Endothelial cell of umbilical vein (primary cell): ENCODE data around the gene MYOF. TPM values are rescaled to one million over a fixed set of nuclear protein-coding genes. Genes with fewer than 3 reads are reported as not detected.
A peak's percentile ranks its signal among the peaks of the same experiment; 100 is the strongest.

Source experiments
- BruUV-seq: library from RNA; stranded (reverse); fragments of 400-500 nt; replicated peaks from 2 replicates; lab custom pipeline; 2021; lab: Mats Ljungman, UMichigan
- CTCF ChIA-PET: fragments of 300-600, 350-600 bp; sonication (Branson Sonifier 250); formaldehyde crosslinking; loops from one replicate; lab custom pipeline; 2021; ENCODE audit warnings: antibody characterized with exemption, inconsistent platforms; lab: Charles Lee
- POLR2A ChIA-PET: fragments of 300-600, 350-600 bp; sonication (Branson Sonifier 250); formaldehyde crosslinking; loops from one replicate; lab custom pipeline; 2021; ENCODE audit warnings: antibody characterized with exemption, inconsistent platforms; lab: Charles Lee
- DNase-seq: peaks from one replicate; pipeline ENCODE4 v3.0.0-alpha.2; 2011; ENCODE audit warnings: low read depth, low spot score
- FAIRE-seq: peaks from 2 replicates; lab custom pipeline; 2011; peaks lifted over from hg19 to GRCh38; lab: Jason Lieb, UNC
- H2AFZ ChIP-seq: 2 replicates; pipeline ENCODE4 v1.6.0; 2012; ENCODE audit warnings: low read depth, low read length, control low read depth, inconsistent platforms
- H3K27ac ChIP-seq: 2 replicates; pipeline ENCODE4 v1.5.1; 2011; ENCODE audit warnings: low read depth, mild to moderate bottlenecking, control low read depth, low read length, moderate library complexity; ENCODE audit not compliant: insufficient read depth
- H3K27me3 ChIP-seq, 2 experiments: 2 replicates each; pipeline versions ENCODE4 v1.6.0 to v1.6.1; 2011; ENCODE audit warnings: low read length in 2 of 2, mixed read lengths in 1 of 2; ENCODE audit not compliant: control insufficient read depth in 2 of 2, insufficient read depth in 2 of 2
- H3K36me3 ChIP-seq, 2 experiments: 2 replicates in 1 of 2; 3 replicates in 1 of 2; pipeline ENCODE4 v1.5.1; 2011; ENCODE audit warnings: low read length in 2 of 2, mild to moderate bottlenecking in 1 of 2, moderate library complexity in 1 of 2; ENCODE audit not compliant: control insufficient read depth in 2 of 2, insufficient read depth in 2 of 2; ENCODE audit errors: extremely low read depth in 1 of 2
- H3K4me1 ChIP-seq: 3 replicates; pipeline ENCODE4 v1.5.1; 2011; ENCODE audit warnings: mild to moderate bottlenecking, low read length; ENCODE audit not compliant: control insufficient read depth, insufficient read depth; ENCODE audit errors: extremely low read depth
- H3K4me2 ChIP-seq: 2 replicates; pipeline ENCODE4 v1.6.1; 2011; ENCODE audit warnings: low read length, control low read depth, mixed read lengths; ENCODE audit not compliant: insufficient read depth
- H3K4me3 ChIP-seq, 3 experiments: fragments of 200-600 bp in 1 of 3; sonication (generic), shearing (Covaris generic) in 1 of 3; replicated peaks in 1 of 3; 2 replicates each; pipeline ENCODE4 v1.5.1; 2011 to 2016; ENCODE audit warnings: control low read depth in 3 of 3, low read length in 3 of 3, mild to moderate bottlenecking in 2 of 3, inconsistent platforms in 1 of 3, low read depth in 1 of 3, moderate library complexity in 1 of 3; ENCODE audit not compliant: insufficient read depth in 1 of 3
- H3K79me2 ChIP-seq: 2 replicates; pipeline ENCODE4 v1.6.0; 2012; ENCODE audit warnings: low read length, inconsistent platforms; ENCODE audit not compliant: control insufficient read depth, insufficient read depth
- H3K9ac ChIP-seq: replicated peaks from 2 replicates; pipeline ENCODE3; 2011; ENCODE audit warnings: low read length, control low read depth; ENCODE audit not compliant: insufficient read depth; ENCODE audit errors: extremely low read depth
- H3K9me1 ChIP-seq: replicated peaks from 3 replicates; pipeline ENCODE4 v1.6.0; 2011; ENCODE audit warnings: mild to moderate bottlenecking, low read length; ENCODE audit not compliant: control insufficient read depth, insufficient read depth; ENCODE audit errors: extremely low read depth
- H3K9me3 ChIP-seq: replicated peaks from 2 replicates; pipeline ENCODE4 v1.5.1; 2012; ENCODE audit warnings: low read length, inconsistent platforms; ENCODE audit not compliant: control insufficient read depth, insufficient read depth
- H4K20me1 ChIP-seq: replicated peaks from 2 replicates; pipeline ENCODE3; 2011; ENCODE audit warnings: mild to moderate bottlenecking, low read length; ENCODE audit not compliant: control insufficient read depth, insufficient read depth; ENCODE audit errors: extremely low read depth
- EZH2 ChIP-seq: IDR thresholded peaks from 2 replicates; pipeline ENCODE4 v1.6.1; 2012; ENCODE audit warnings: borderline replicate concordance, low read depth, mild to moderate bottlenecking, moderate library complexity, low read length, inconsistent platforms; ENCODE audit not compliant: severe bottlenecking
- FOS ChIP-seq: IDR thresholded peaks from 2 replicates; pipeline ENCODE4 v1.6.1; 2011; ENCODE audit warnings: mild to moderate bottlenecking, low read length, moderate library complexity, borderline replicate concordance; ENCODE audit not compliant: insufficient read depth
- GATA2 ChIP-seq: IDR thresholded peaks from 2 replicates; pipeline ENCODE4 v1.7.0; 2011; ENCODE audit warnings: low read depth, mild to moderate bottlenecking, moderate library complexity, mixed read lengths, low read length; ENCODE audit not compliant: insufficient read length, insufficient read depth
- JUN ChIP-seq: IDR thresholded peaks from 2 replicates; pipeline ENCODE4 v1.6.1; 2011; ENCODE audit warnings: borderline replicate concordance, low read depth; ENCODE audit not compliant: insufficient read length, insufficient read depth
- MYC ChIP-seq: IDR thresholded peaks from one replicate; pipeline ENCODE4 v1.6.1; 2011; ENCODE audit warnings: mild to moderate bottlenecking, low read depth, low read length
- POLR2A ChIP-seq: IDR thresholded peaks from 2 replicates; pipeline ENCODE4 v1.6.1; 2012; ENCODE audit warnings: low read depth, mild to moderate bottlenecking, control low read depth, low read length
- POLR2AphosphoS5 ChIP-seq: IDR thresholded peaks from 2 replicates; pipeline ENCODE4 v1.6.1; 2012; ENCODE audit warnings: low read depth, mild to moderate bottlenecking, control low read depth, low read length, moderate library complexity; ENCODE audit not compliant: insufficient read depth
- dilution Hi-C: fragments of 300-500 bp; cut with MboI; formaldehyde crosslinking; loops from one replicate; pipeline ENCODE4 v1.15.0; 2019; ENCODE audit warnings: low sequenced_read_pairs; ENCODE audit not compliant: extremely low pct_ligation_motif_present
- intact Hi-C: fragments of 100-400 bp; cut with micrococcal nuclease; formaldehyde crosslinking; loops from one replicate; pipeline ENCODE4 v1.10.0; 2022
- polyA plus RNA-seq, 4 experiments: library from polyadenylated mRNA; depleted of rRNA in 3 of 4; stranded (reverse) in 3 of 4; unstranded in 1 of 4; fragments of >200 nt; gene quantifications; 2 replicates each; pipeline versions ENCODE4 v1.2.1 to v1.2.3, GENCODE V29; 2011 to 2012; ENCODE audit warnings: missing spikeins in 1 of 4
- total RNA-seq: library from RNA; stranded (reverse); gene quantifications from 2 replicates; pipeline ENCODE4 v1.2.3, GENCODE V29; 2021
- TF ChIP-seq, protein P1 (sequence below): IDR thresholded peaks from 2 replicates; pipeline ENCODE4 v1.6.1; 2011; ENCODE audit not compliant: insufficient read depth, insufficient read length
- TF ChIP-seq, protein P2 (sequence below), 2 donors: IDR thresholded peaks; 1 replicate in 1 of 2; 2 replicates in 1 of 2; pipeline ENCODE4 v1.5.1; 2011; ENCODE audit warnings: low read length in 2 of 2, mild to moderate bottlenecking in 2 of 2, moderate library complexity in 2 of 2, control low read depth in 1 of 2, inconsistent platforms in 1 of 2, low read depth in 1 of 2; ENCODE audit not compliant: insufficient read depth in 1 of 2; ENCODE audit errors: extremely low read depth in 1 of 2

MYOF gene
- total and polyA plus RNA-seq, 2 donors (not counting 3 experiments of a cell fraction or from before 2014, with no cell fraction given), result 98.4 to 379 TPM

DNA sequence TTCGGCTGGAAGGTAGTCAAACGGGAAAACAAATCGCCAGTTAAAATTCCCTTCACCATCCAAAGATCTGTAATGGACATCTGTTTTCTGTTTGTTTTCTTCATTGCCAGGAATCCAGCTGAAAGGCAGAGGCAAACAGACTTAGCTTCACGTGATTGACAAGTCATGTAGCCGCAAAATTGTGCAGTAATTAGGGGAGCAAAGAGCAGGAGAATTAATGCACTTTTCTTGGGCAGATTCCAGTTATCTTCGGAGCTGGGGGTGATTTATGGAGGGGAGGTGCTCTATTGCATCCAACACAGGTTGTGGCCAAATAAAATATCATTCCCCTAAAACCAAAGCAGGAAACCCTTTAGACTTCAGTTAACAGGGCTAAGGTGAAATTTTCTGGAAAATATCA lies 162.2 kb downstream of the MYOF start:
- dilution Hi-C loops, result no loop called here
- intact Hi-C loops, result no loop called here
- no peak for TF ChIP-seq JUN
- no peak for TF ChIP-seq EZH2
- TF ChIP-seq, protein P1, sequence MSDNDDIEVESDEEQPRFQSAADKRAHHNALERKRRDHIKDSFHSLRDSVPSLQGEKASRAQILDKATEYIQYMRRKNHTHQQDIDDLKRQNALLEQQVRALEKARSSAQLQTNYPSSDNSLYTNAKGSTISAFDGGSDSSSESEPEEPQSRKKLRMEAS, result no peak
- TF ChIP-seq FOS, result no peak
- TF ChIP-seq, protein P2, sequence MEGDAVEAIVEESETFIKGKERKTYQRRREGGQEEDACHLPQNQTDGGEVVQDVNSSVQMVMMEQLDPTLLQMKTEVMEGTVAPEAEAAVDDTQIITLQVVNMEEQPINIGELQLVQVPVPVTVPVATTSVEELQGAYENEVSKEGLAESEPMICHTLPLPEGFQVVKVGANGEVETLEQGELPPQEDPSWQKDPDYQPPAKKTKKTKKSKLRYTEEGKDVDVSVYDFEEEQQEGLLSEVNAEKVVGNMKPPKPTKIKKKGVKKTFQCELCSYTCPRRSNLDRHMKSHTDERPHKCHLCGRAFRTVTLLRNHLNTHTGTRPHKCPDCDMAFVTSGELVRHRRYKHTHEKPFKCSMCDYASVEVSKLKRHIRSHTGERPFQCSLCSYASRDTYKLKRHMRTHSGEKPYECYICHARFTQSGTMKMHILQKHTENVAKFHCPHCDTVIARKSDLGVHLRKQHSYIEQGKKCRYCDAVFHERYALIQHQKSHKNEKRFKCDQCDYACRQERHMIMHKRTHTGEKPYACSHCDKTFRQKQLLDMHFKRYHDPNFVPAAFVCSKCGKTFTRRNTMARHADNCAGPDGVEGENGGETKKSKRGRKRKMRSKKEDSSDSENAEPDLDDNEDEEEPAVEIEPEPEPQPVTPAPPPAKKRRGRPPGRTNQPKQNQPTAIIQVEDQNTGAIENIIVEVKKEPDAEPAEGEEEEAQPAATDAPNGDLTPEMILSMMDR (IDR thresholded peaks at IDR 0.05; ENCODE audit: extremely low read depth in 1 of 2, insufficient read depth in 1 of 2, low read depth in 1 of 2, low read length in 2 of 2), result no peak
- no peak for TF ChIP-seq MYC
- TF ChIP-seq POLR2AphosphoS5, result no peak
- TF ChIP-seq POLR2A, result no peak
- no peak for TF ChIP-seq GATA2
- BruUV-seq, result no TSS peak
- H3K27me3 ChIP-seq, result no peaks in the 10 kb centered on the region
- H3K4me3 ChIP-seq, result no peak overlapping the region
- no peaks in the 10 kb centered on the region for H3K4me1 ChIP-seq
- ChIA-PET CTCF (interaction anchor here (1.1 to 2.7 kb wide), 2 partner anchors 18 to 33 kb away, joined by 3 to 9 read pairs; no protein-coding TSS in a partner anchor), POLR2A (no interaction called here)
- no peak overlapping the region for H3K9ac ChIP-seq
- no peaks in the 10 kb centered on the region for H3K9me3 ChIP-seq
- no peak overlapping the region for H2AFZ ChIP-seq
- H3K4me2 ChIP-seq, result no peak overlapping the region
- DNase-seq (no peak), FAIRE-seq (peak; percentile 26)
- H3K9me1 ChIP-seq, result no peaks in the 10 kb centered on the region
- H3K27ac ChIP-seq, result no peak overlapping the region
- peaks cover 55 to 63% of the 10 kb centered on the region in 2 experiments for H3K36me3 ChIP-seq
- no peaks in the 10 kb centered on the region for H3K79me2 ChIP-seq
- no peaks in the 10 kb centered on the region for H4K20me1 ChIP-seq
